ENCODE results near the gene KMT2B.

- TF ChIP-seq CTCF (IDR thresholded peaks at IDR 0.05) (no peak), POLR2A (IDR thresholded peaks at IDR 0.05) (no peak)
These were observed 36.0 kb downstream of the KMT2B start for GRCh38 chr19:35753634-35754369.
